Erythroblast (primary cell): Measurements from ENCODE around the gene AP5Z1.

Source experiments
- GATA1 ChIP-seq: IDR thresholded peaks from 2 replicates; pipeline ENCODE4 v1.6.1; 2011; ENCODE audit warnings: low read depth, mild to moderate bottlenecking, control low read depth, low read length, moderate library complexity
- POLR2A ChIP-seq: IDR thresholded peaks from 2 replicates; pipeline ENCODE4 v1.6.1; 2011; ENCODE audit warnings: mild to moderate bottlenecking, low read length

DNA sequence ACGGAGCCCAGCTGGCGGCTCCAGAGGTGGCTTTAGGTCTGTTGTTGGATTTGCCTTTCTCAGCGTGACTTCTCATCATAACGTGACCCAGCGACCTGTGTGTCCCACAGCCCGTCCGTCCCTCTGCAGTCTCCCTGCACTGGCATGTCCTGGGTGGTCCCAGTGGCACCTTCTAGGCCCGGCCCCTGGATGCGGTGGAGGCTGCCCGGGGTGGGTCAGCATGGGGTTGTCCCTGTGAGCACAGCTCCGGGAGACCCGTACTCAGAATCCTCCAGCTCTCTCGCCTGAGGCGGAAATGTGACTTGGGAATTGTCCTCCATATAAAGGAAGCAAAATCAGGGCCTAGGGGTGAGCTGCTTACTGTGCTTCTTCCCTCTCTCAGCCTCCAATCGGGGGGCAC lies 25.6 kb upstream of the AP5Z1 start:
- no peak for TF ChIP-seq POLR2A
- no peak for TF ChIP-seq GATA1
